Measurements from ENCODE around the gene LSS. TPM values are rescaled to one million over a fixed set of nuclear protein-coding genes. Genes with fewer than 3 reads are reported as not detected.
"Not testable (repeated sequence)": the region's sequence is repeated elsewhere in the genome, so short reads cannot be mapped to it uniquely, and the experiment has no call there.

The LSS gene
- polyA plus RNA-seq, 3 donors = 16.9 to 60.7 (median 38.4) TPM

DNA sequence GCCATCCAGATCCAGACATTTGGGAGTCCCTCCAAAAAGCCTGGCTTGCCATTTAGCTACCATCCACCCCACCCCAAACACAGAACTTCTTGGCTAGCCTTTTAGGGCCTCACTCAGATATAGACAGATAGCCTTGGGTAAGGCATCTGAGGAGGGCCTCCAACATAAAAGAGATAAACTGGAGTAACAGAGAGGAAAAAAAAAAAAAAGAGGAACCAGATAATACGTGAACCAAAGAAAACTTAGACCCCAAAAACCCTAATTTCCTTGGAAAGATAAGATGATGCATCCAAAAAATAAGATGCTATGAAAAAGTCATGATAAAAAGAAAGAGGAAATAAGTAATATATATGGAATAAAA lies 19.8 kb upstream of the LSS start:
- WGBS, 3 donors = 71 to 100% (median 84%) methylated on average over 1 of the region's 1 CpG
- H3K27ac ChIP-seq (ENCODE audit: low read depth, low read length) = no peak overlapping the region

DNA sequence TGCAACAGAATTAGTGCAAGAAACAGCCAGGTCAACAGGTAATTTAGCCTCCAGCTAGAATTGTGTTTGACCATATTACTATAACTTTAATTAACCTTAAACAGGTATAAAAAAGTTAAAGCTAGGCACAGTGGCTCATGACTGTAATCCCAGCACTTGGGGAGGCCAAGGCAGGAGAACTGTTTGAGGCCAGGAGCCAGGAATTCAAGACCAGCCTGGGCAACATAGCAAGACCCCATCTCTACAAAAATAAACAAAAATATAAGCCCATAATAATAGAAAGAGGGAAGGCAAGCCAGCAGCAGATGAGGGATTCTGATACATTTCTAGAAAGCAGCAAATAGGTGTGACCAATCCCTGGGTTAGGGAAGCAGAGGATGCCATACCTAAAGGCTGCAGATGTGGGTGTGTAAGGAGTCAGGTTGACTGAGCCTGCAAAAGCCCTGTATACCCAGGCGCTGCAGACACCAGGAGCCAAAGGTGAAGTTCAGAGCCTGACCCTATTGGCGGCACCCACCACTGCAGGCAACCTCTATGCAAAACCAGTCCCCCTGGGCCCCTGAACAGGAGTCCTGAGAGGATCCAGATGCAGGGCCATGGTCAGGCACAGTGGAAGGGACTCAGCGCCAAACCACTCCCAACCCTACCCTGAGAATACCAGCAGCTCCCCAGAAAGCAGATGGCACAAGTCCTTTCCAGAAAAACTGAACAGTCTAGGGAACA lies 19.3 kb upstream of the LSS start:
- WGBS, 3 donors = 96 to 100% (median 98%) methylated on average over 3 of the region's 3 CpGs
- no peak overlapping the region for H3K27ac ChIP-seq (ENCODE audit: low read depth, low read length)

DNA sequence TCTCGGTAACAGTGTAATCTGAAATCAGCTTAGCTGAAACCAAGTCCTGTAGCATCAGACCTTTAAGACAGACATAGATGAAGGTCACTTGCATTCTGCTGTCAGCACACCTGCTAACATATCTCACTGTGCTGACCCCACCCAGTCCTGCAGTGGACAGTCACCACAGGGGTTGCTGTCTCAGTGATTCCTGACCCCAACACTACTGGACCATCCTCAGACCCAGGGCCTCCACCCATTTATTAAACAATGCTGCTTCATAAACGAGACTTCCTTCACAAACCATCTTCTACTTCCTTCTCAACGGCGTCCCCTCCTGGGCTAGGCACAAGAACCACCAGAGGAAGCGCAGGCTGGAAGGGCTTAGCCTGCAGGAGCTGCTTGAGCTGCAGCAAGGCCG lies 17.8 kb upstream of the LSS start:
- H3K27ac ChIP-seq (ENCODE audit: low read depth, low read length) = no peak overlapping the region
- WGBS, 3 donors = 81 to 84% (median 83%) methylated on average over 6 of the region's 6 CpGs

GRCh38 chr21:46245213-46245915 lies 16.8 kb upstream of the LSS start:
- 79 to 94% (median 80%) methylated on average over 3 of the region's 3 CpGs for WGBS, 3 donors
- H3K27ac ChIP-seq (ENCODE audit: low read depth, low read length) = no peak overlapping the region

DNA sequence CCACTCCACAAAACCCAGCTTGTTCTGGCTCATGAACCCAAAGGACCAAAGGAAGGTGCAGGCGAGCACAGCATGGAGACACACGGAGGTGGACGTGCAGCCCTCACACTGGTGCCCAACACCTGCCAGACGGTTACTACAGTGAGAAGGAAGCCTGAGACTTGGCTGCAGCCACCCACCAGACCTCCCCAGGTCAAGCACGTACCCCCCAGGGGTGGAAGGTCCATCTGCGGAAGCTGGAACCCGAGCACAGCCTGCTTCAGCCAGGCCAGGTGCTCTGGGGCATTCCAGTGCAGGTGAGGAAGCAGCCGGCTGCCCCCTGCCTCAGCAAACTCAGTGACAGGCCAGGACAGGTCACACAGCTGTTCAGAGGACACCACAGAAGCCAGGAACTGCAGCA lies 16.0 kb upstream of the LSS start:
- WGBS, 3 donors = 87 to 93% (median 91%) methylated on average over 8 of the region's 8 CpGs
- H3K27ac ChIP-seq (ENCODE audit: low read depth, low read length) = no peak overlapping the region

GRCh38 chr21:46243960-46244361 lies 15.4 kb upstream of the LSS start:
- WGBS, 3 donors = 91 to 93% (median 92%) methylated on average over 3 of the region's 3 CpGs
- H3K27ac ChIP-seq (ENCODE audit: low read depth, low read length) = no peak overlapping the region

- 79 to 90% (median 80%) methylated on average over 8 of the region's 8 CpGs for WGBS, 3 donors
Observed at GRCh38 chr21:46243325-46243724, 14.8 kb upstream of the LSS start.

GRCh38 chr21:46241577-46241976 lies 13.0 kb upstream of the LSS start:
- WGBS, 3 donors = 95 to 98% (median 97%) methylated on average over 1 of the region's 1 CpG
- H3K27ac ChIP-seq (ENCODE audit: low read depth, low read length) = not testable (repeated sequence)

More at GRCh38 chr21:46243325-46243724, 14.8 kb upstream of the LSS start:
- H3K27ac ChIP-seq (ENCODE audit: low read depth, low read length) = no peak overlapping the region

- no peak overlapping the region for H3K27ac ChIP-seq (ENCODE audit: low read depth, low read length)
- 86 to 89% (median 87%) methylated on average over 7 of the region's 7 CpGs for WGBS, 3 donors
Observed at GRCh38 chr21:46239817-46240325, 11.3 kb upstream of the LSS start.

- WGBS, 3 donors = 78 to 96% (median 93%) methylated on average over 5 of the region's 5 CpGs
- H3K27ac ChIP-seq (ENCODE audit: low read depth, low read length) = no peak overlapping the region
Observed at GRCh38 chr21:46237474-46237873, 8.9 kb upstream of the LSS start.

DNA sequence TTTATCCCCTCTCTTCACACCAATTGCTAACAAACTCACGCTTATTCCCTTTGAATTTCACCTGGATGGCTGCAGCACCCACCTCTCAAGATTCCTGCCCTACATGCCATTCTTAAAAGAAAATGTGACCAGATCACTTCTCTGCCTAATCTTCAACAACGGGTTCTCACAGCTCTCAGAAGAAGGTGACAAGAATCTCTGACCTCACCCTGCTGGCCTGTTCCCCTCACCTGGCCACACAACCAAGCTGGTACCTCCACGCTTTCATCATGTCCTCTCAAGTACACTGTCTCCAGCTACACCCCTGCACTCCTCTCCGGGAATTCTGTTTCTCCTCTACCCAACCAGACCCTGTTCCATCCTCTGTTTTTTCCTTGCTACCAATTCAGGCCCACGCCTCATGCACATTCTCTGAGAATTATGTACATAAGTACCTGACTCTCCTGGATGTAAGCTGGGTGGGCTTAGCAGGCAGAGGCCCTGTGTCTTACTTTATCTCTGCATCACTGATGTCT lies 5.9 kb upstream of the LSS start:
- 60 to 78% (median 62%) methylated on average over 5 of the region's 5 CpGs for WGBS, 3 donors

GRCh38 chr21:46229923-46230260 lies 1.3 kb upstream of the LSS start:
- no peak overlapping the region for H3K27ac ChIP-seq (ENCODE audit: low read depth, low read length)
- 86 to 93% (median 91%) methylated on average over 6 of the region's 6 CpGs for WGBS, 3 donors

More for the DNA sequence above, 5.9 kb upstream of the LSS start:
- no peak overlapping the region for H3K27ac ChIP-seq (ENCODE audit: low read depth, low read length)

GRCh38 chr21:46229133-46229922 lies 754 bp upstream of the LSS start:
- WGBS, 3 donors = 3% methylated on average over 52 to 72 of the region's 72 CpGs
- no peak overlapping the region for H3K27ac ChIP-seq (ENCODE audit: low read depth, low read length)

DNA sequence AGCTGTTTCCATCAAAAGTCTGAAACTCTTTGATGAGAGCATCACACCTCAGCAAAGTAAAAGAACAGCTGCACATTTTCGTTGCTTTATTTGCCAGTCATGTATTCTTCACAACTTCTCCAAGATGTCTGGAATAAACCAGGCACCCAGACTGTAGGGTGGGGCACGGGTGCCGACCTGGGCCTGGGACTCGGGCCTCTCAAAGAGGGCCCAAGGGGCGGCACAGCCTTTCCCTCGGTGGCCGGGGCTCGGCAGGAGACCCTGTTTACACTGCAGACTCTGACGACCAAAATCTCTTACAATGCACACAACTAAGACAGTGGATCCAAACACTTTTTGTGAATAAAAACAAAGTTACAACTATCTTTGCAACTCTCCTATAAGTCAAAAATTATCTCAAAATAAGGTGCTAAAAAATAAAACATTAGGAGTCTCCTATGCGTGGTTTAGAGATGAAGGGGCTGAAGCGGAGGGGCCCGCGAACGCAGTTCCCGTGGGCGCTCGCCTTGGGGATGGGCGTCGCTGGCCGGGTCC lies 696 bp downstream of the LSS start:
- WGBS, 3 donors = 1 to 4% (median 3%) methylated on average over 20 of the region's 20 CpGs
- no peak overlapping the region for H3K27ac ChIP-seq (ENCODE audit: low read depth, low read length)

GRCh38 chr21:46226920-46227599 lies 1.5 kb downstream of the LSS start:
- WGBS, 3 donors = 43 to 61% (median 49%) methylated on average over 4 of the region's 4 CpGs

GRCh38 chr21:46226146-46226545 lies 2.4 kb downstream of the LSS start:
- WGBS, 3 donors = 74 to 87% (median 85%) methylated on average over 1 of the region's 1 CpG
- H3K27ac ChIP-seq (ENCODE audit: low read depth, low read length) = no peak overlapping the region

More at GRCh38 chr21:46226920-46227599, 1.5 kb downstream of the LSS start:
- no peak overlapping the region for H3K27ac ChIP-seq (ENCODE audit: low read depth, low read length)

DNA sequence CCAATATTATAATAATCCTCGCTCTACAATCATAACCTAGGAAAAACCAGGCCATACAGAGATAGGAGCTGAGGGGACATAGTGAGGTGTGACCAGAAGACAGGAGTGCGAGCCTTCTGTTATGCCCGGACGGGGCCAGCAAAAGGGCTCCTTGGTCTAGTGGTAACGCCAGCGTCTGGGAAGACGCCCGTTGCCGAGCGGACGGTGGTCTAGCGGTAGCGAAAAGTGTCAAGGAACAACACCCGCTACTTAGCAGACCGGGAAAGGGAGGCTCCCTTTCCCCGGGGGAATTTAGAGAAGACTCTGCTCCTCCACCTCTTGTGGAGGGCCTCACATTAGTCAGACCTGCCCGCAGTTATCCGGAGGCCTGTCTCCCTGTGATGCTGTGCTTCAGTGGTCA lies 4.9 kb downstream of the LSS start:
- H3K27ac ChIP-seq (ENCODE audit: low read depth, low read length) = not testable (repeated sequence)
- 94 to 96% (median 96%) methylated on average over 18 of the region's 18 CpGs for WGBS, 3 donors

GRCh38 chr21:46223217-46223616 lies 5.4 kb downstream of the LSS start:
- 84 to 93% (median 90%) methylated on average over 7 of the region's 7 CpGs for WGBS, 3 donors
- no peak overlapping the region for H3K27ac ChIP-seq (ENCODE audit: low read depth, low read length)
